GM18870 (cell line): ENCODE data around the gene CERS6.
"Not testable (repeated sequence)": the region's sequence is repeated elsewhere in the genome, so short reads cannot be mapped to it uniquely, and the experiment has no call there.

ENCODE experiments used
- ATAC-seq: cut with Tn5 transposase; IDR thresholded peaks from one replicate; pipeline ENCODE4 v1.9.1; 2021; ENCODE audit warnings: moderate library complexity; ENCODE audit not compliant: unreplicated experiment

Gene CERS6

GRCh38 chr2:168455645-168456520 is at the start of gene CERS6:
Gene CERS6, plus strand, starts transcription at chr2:168456272. Its CDS starts 177 bp downstream, at chr2:168456449.
- ATAC-seq, result peak; percentile 84

DNA sequence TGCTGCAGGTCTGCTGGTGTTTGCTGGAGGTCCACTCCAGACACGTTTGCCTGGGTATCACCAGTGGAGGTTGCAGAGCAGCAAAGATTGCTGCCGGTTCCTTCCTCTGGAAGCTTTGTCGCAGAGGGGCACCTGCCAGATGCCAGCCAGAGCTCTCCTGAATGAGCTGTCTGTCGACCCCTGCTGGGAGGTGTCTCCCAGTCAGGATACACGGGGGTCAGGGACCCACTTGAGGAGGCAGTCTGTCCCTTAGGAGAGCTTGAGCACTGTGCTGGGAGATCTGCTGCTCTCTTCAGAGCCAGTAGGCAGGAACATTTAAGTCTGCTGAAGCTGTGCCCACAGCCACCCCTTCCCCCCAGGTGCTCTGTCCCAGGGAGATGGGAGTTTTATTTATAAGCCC is 43.8 kb upstream of the CERS6 start:
- not testable (repeated sequence) for ATAC-seq

DNA sequence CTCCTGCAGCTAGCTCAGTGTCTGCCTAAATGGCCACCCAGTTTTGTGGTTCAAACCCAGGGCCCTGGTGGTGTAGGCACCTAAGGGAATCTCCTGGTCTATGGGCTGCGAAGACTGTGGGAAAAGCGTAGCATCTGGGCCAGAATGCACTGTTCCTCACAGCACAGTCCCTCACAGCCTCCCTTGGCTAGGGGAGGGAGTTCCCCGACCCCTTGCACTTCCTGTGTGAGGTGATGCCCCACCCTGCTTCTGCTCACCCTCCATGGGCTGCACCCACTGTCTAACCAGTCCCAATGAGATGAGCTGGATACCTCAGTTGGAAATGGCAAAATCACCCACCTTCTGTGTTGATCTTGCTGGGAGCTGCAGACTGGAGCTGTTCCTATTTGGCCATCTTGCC is 43.0 kb upstream of the CERS6 start:
- ATAC-seq, result not testable (repeated sequence)

- ATAC-seq, result no peak
Observed at GRCh38 chr2:168416555-168416954, 39.5 kb upstream of the CERS6 start.

- ATAC-seq, result peak; percentile 93
Observed at GRCh38 chr2:168422584-168422983, 33.5 kb upstream of the CERS6 start.

- no peak for ATAC-seq
Observed at GRCh38 chr2:168424112-168424951, 31.7 kb upstream of the CERS6 start.

GRCh38 chr2:168424971-168425370 is 31.1 kb upstream of the CERS6 start:
- ATAC-seq, result no peak

- ATAC-seq, result no peak
Observed at GRCh38 chr2:168426861-168427260, 29.2 kb upstream of the CERS6 start.

GRCh38 chr2:168427451-168427850 is 28.6 kb upstream of the CERS6 start:
- ATAC-seq, result no peak

- ATAC-seq, result no peak
Observed at GRCh38 chr2:168428431-168428830, 27.6 kb upstream of the CERS6 start.

GRCh38 chr2:168429988-168430387 is 26.1 kb upstream of the CERS6 start:
- no peak for ATAC-seq

- no peak for ATAC-seq
Observed at GRCh38 chr2:168430431-168430830, 25.6 kb upstream of the CERS6 start.

DNA sequence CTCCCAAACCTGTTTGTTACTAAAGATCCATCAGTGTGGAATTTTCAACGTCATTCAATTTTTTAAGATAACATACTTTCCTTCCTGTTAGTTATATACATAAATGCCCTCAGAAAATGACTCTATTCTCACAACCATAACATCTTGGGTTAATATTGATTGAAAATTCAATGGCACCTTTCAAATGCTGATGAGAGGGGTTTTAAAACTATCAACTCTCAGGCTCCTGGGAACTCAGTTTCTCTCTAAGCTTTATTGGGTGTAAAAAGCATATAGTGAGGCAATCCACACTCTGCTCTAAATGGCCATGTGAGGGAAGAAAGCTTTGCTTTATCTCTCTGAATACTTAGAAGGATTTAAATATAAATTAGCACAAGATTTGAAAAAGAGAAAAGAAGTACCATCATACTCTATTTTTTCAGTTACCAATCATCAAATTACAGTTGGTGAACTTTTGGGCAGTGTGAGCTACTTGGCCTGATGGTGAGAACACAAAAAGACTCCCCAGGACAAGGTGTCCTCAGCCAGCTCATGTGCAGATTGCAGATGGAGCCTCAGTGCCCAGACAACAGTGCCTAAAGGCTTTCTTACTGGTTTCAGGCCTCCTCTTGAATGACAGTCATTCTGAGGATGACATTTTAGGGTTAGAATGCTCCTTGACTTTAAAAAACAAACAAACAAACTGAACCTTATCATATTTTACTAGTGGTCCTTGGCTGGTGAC is 24.6 kb upstream of the CERS6 start:
- no peak for ATAC-seq

GRCh38 chr2:168432100-168432499 is 24.0 kb upstream of the CERS6 start:
- no peak for ATAC-seq

DNA sequence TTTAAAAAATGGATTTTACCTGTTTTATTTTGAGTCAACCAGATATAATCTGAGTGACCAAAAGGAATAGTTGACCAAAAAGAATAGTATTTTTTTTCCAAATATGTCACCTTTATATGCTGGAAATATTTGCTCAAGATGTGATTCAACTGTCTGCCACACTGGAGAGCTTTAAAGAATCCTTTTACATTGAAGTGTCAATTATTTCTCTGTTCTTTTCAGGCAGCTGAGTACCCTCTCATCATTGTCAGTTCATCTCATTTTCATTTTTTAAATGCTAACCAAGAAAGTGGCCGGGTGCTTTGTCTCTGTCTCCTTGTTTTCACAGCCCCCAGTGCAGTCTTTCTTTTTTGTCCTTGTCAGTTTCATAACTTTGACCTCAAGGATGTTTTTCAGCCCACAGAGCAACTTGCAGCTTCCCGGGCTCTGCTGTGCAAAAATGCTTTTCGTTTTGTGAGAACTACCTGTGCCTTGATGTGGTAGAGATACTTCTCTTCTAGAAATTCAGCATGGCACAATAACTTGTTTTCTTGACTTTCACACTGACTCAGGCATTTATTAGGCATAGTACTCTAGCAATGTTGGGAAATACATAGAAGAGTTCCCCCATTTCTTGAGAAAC is 23.4 kb upstream of the CERS6 start:
- ATAC-seq, result peak; percentile 62

GRCh38 chr2:168433527-168433926 is 22.5 kb upstream of the CERS6 start:
- ATAC-seq, result no peak

DNA sequence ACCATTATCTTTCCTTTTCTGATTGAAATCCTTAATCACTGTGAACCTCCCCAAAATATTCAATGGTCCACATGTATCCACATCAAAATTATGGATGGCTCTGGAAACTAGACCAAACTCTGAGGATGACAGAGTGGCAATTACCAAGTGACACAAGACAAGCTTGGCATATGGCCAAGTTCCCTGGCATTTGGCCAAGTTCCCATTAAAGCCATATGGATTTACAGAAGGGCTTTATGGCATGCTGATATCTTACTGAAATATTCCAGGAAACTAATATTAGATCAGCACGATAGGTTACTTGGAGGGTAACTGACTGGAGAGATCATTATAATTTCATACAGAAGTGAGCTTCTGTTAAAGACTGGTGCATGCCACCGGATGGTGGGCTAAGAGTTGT is 21.9 kb upstream of the CERS6 start:
- no peak for ATAC-seq

DNA sequence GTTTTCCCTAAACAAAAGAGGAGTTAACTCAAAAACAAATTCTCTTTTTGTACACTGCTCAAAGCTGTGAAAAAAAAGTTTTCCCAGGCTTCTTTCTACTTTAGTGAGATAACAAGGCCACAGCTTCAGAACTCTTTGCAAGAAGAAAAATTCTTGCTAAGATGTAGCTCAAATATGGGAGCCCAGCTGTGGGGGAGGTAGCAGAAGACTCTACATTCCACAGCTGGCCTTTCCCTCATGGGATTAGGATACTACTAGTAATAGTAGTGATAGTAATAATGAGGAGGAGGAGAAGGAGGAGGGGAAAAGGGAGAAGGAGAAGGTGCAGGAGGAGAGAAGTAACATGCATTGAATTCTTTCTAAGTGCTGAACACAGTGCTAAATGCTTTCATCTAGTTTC is 19.2 kb upstream of the CERS6 start:
- ATAC-seq, result no peak

GRCh38 chr2:168438553-168438952 is 17.5 kb upstream of the CERS6 start:
- no peak for ATAC-seq

- no peak for ATAC-seq
Observed at GRCh38 chr2:168439536-168439935, 16.5 kb upstream of the CERS6 start.
